Heart left ventricle (tissue), 16 donors: ENCODE data around the gene ST6GALNAC4. TPM values are rescaled to one million over a fixed set of nuclear protein-coding genes. Genes with fewer than 3 reads are reported as not detected.
A peak's percentile ranks its signal among the peaks of the same experiment; 100 is the strongest.

Source experiments
- ATAC-seq, 4 donors: fragments of 200-7000 bp; cut with Tn5 transposase; one replicate each; pipeline ENCODE4 v1.9.1; 2020 to 2022; ENCODE audit warnings: moderate library complexity in 4 of 4, mild to moderate bottlenecking in 3 of 4, moderate number of reproducible peaks in 1 of 4
- DNase-seq, 5 donors: peaks; one replicate each; pipeline ENCODE4 v3.0.0-alpha.2; 2020
- H3K27ac ChIP-seq, 12 donors: fragments of 200-600 bp; sonication (generic) in 4 of 12; one replicate each; pipeline versions ENCODE4 v1.5.0 to v1.8.0; 2016 to 2022; ENCODE audit warnings: mild to moderate bottlenecking in 2 of 12
- H3K27me3 ChIP-seq, 9 donors: fragments of 200-600 bp; sonication (generic) in 2 of 9; one replicate each; pipeline versions ENCODE4 v1.5.1 to v1.8.0; 2016 to 2022; ENCODE audit warnings: mild to moderate bottlenecking in 3 of 9
- H3K36me3 ChIP-seq, 9 donors: fragments of 200-600 bp; sonication (generic) in 2 of 9; one replicate each; pipeline versions ENCODE4 v1.5.0 to v1.8.0; 2018 to 2022; ENCODE audit warnings: mild to moderate bottlenecking in 2 of 9
- H3K4me1 ChIP-seq, 12 donors: fragments of 200-600 bp; sonication (generic) in 4 of 12; one replicate each; pipeline versions ENCODE4 v1.5.0 to v1.8.0; 2016 to 2022; ENCODE audit warnings: mild to moderate bottlenecking in 3 of 12
- H3K4me3 ChIP-seq, 12 donors: fragments of 200-600 bp; sonication (generic) in 4 of 12; one replicate each; pipeline versions ENCODE4 v1.5.0 to v1.8.0; 2017 to 2022; ENCODE audit warnings: mild to moderate bottlenecking in 9 of 12, moderate library complexity in 4 of 12
- H3K9me3 ChIP-seq, 12 donors: fragments of 200-600 bp; sonication (generic) in 4 of 12; one replicate each; pipeline versions ENCODE4 v1.5.0 to v1.8.0; 2016 to 2022; ENCODE audit warnings: mild to moderate bottlenecking in 1 of 12
- POLR2A ChIP-seq, 2 donors: fragments of 450-650 bp; IDR thresholded peaks; one replicate each; pipeline ENCODE4 v1.6.1; 2017; ENCODE audit warnings: antibody characterized with exemption in 2 of 2, mild to moderate bottlenecking in 2 of 2, moderate library complexity in 2 of 2
- WGBS, 4 donors: extraction: QIAGEN DNeasy Blood & Tissue Kit in 2 of 4; methylation state at CpG; one replicate each; pipeline versions ENCODE4 v1.1.5 to v1.1.7; 2013 to 2018; 5-methylcytosine and 5-hydroxymethylcytosine counted together
- intact Hi-C, 10 donors: fragments of 100-400 bp; cut with DNase I; formaldehyde crosslinking; loops; one replicate each; pipeline versions ENCODE4 v1.11.1 to v1.14.2; 2022
- polyA plus RNA-seq, 2 donors: library from polyadenylated mRNA; stranded (reverse); fragments of 200-250 nt; gene quantifications; one replicate each; pipeline ENCODE4 v1.2.3, GENCODE V29; 2013
- total RNA-seq, 9 donors: library from RNA; depleted of rRNA in 2 of 9; stranded (reverse); fragments of >200 nt in 2 of 9; fragmentation: NEBNext Ultra II Directional in 3 of 9; extraction: Animal tissue kit (Norgen Biotek cat#: 25700) in 3 of 9; gene quantifications; one replicate each; pipeline versions ENCODE4 v1.1.0 to v1.2.4, GENCODE V29; 2016 to 2023
- TF ChIP-seq, protein P1 (sequence below), 12 donors: fragments of 200-600 bp; sonication (generic) in 4 of 12; IDR thresholded peaks; one replicate each; pipeline versions ENCODE4 v1.5.0 to v1.8.0; 2018 to 2022; ENCODE audit warnings: antibody characterized with exemption in 12 of 12, mild to moderate bottlenecking in 5 of 12
- donor health status: ischemic (EF 13 %, LVEDD 7.1; RV severe dilation, severe dysfunction).
- donor health status: healthy with polysubstance abuse.
- donor health status: DM: no; HTN: yes; CAD: no.
- donor health status: DM: no; HTN: no; CAD: no.
- donor health status: ischemic (EF 25% LVEDD 6.9; RV normal size, moderate dysfunction).
- donor health status: ischemic (EF 25% LVEDD 5.7; RV mildly dilated, moderate dysfunction).
- donor health status: healthy.
- donor health status: DM: yes; HTN: yes; CAD: no.
- donor health status: ischemic (EF 35%, LVEDD 5.7; RV mildly dilated, moderate dysfunction).
- donor health status: nonischemic (EF 11% LVEDD 7.7; RV severe dilation, severe dysfunction).
- donor health status: DM: yes; HTN: yes; CAD: no.
- donor health status: PGD.
- donor health status: ischemic (EF 29% LVEDD 5.4; RV normal size, mild dysfunction).
- donor health status: nonischemic (EF 23%, LVEDD 6.1; RV moderate dilation, normal function).

ST6GALNAC4 gene
- total and polyA plus RNA-seq, 11 donors: 17.0 to 72.0 (median 42.6) TPM

DNA sequence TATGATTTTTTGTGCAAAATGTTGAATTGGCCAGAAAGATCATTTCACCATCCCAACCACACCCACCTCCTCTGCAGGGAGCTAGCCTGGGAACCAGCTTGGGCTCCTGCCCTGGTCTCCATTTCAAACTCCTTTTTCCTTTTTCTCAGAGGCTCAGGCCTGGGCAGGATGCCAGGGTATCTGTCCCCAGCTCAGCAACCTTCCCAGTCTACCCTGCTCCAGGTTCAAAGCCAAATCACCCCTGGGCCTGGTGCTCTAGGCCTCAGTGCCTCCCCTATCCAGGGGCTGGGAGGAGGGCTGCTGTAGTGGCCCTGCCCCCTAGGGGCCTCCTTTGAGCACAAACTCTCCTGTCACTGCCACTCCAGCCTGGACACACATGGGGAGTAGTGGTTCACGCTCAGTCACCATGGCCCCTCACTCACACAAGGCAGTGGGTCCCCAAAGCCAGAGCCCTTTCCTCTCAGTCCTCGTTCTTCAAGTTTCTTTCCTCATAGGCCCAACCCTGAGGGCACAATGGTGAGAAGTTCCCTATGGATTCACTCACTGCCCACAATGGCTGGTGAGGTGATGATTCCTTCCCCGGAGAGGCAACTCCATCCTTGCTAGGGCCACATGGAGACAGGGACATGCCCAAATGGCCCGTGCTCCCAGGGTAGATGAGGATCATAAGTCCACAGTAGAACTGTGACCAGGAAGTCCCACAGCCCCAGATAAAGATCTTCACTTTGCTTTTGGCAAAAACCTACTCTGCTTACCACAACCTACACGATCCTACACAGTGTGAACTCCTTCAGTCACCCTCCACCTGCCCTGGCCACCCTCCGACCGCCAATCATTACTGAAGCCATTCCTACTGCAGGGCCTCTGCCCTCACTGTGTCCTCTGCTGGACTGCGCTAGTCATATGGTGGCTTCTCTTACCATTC, 1.6 kb upstream of the ST6GALNAC4 start:
- intact Hi-C loops: loop anchor here in 7 of 10 donors (5.0 kb wide), 4 partner anchors 46 to 181 kb away; partner anchors contain the start of genes CDK9 (in 4 of the 7), FPGS (in 1 of the 7) and TOR2A (in 1 of the 7)
- peaks cover 0 to 14% (median 4%) of the 10 kb centered on the region in 9 donors for H3K36me3 ChIP-seq
- H3K4me1 ChIP-seq: peaks cover 7 to 62% (median 43%) of the 10 kb centered on the region in 12 donors
- H3K27me3 ChIP-seq: no peaks in the 10 kb centered on the region
- peak overlapping the region in 6 of 12 donors; percentile 29 to 73 (median 44) for H3K27ac ChIP-seq
- WGBS, 4 donors: 90 to 91% (median 90%) methylated on average over 8 of the region's 8 CpGs
- H3K9me3 ChIP-seq: no peaks in the 10 kb centered on the region
- peak in 1 of 5 donors; percentile 47 for DNase-seq
- ATAC-seq: peak in 1 of 4 donors; percentile 0
- no peak for TF ChIP-seq POLR2A (IDR thresholded peaks at IDR 0.05)
- TF ChIP-seq, protein P1, sequence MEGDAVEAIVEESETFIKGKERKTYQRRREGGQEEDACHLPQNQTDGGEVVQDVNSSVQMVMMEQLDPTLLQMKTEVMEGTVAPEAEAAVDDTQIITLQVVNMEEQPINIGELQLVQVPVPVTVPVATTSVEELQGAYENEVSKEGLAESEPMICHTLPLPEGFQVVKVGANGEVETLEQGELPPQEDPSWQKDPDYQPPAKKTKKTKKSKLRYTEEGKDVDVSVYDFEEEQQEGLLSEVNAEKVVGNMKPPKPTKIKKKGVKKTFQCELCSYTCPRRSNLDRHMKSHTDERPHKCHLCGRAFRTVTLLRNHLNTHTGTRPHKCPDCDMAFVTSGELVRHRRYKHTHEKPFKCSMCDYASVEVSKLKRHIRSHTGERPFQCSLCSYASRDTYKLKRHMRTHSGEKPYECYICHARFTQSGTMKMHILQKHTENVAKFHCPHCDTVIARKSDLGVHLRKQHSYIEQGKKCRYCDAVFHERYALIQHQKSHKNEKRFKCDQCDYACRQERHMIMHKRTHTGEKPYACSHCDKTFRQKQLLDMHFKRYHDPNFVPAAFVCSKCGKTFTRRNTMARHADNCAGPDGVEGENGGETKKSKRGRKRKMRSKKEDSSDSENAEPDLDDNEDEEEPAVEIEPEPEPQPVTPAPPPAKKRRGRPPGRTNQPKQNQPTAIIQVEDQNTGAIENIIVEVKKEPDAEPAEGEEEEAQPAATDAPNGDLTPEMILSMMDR (IDR thresholded peaks at IDR 0.05): peak in 3 of 12 donors; percentile 13 to 27 (median 16)
- H3K4me3 ChIP-seq: no peak overlapping the region

DNA sequence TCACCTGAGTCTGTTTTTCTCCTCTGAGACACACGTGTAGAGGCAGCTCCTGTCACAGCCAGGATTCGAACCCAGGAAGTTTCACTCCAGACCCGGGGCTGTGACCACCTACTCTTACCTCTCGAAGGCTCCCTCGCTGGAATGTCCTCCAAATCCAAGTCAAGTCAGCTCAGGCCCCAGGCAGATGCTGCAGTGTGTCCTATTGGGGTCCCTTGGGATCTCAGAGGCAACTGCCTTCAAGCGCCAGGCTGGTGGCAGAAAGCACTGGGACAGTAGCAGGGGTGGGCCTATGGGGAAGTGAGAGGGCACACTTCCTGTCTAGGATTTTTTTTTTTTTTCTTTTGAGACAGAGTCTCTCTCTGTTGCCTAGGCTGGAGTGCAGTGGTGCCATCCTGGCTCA, 762 bp upstream of the ST6GALNAC4 start:
- no peak for ATAC-seq
- Histone ChIP-seq H3K27ac (peak overlapping the region in 6 of 12 donors; percentile 8 to 81 (median 47)), H3K36me3 (peaks cover 0 to 23% (median 11%) of the 10 kb centered on the region in 9 donors), H3K9me3 (no peaks in the 10 kb centered on the region), H3K27me3 (no peaks in the 10 kb centered on the region), H3K4me1 (peaks cover 7 to 62% (median 43%) of the 10 kb centered on the region in 12 donors), H3K4me3 (peak overlapping the region in 6 of 12 donors; percentile 25 to 78 (median 66))
- DNase-seq: peak in 1 of 5 donors; percentile 41
- intact Hi-C loops: loop anchor here in 8 of 10 donors (1.0 to 5.0 kb wide), 7 partner anchors 45 to 183 kb away; partner anchors contain the start of genes CDK9 (in 4 of the 8), TOR2A (in 4 of the 8) and FPGS (in 1 of the 8)
- no peak for TF ChIP-seq POLR2A (IDR thresholded peaks at IDR 0.05)
- TF ChIP-seq, protein P1 (IDR thresholded peaks at IDR 0.05): no peak
- 63 to 70% (median 67%) methylated on average over 6 of the region's 6 CpGs for WGBS, 4 donors

DNA sequence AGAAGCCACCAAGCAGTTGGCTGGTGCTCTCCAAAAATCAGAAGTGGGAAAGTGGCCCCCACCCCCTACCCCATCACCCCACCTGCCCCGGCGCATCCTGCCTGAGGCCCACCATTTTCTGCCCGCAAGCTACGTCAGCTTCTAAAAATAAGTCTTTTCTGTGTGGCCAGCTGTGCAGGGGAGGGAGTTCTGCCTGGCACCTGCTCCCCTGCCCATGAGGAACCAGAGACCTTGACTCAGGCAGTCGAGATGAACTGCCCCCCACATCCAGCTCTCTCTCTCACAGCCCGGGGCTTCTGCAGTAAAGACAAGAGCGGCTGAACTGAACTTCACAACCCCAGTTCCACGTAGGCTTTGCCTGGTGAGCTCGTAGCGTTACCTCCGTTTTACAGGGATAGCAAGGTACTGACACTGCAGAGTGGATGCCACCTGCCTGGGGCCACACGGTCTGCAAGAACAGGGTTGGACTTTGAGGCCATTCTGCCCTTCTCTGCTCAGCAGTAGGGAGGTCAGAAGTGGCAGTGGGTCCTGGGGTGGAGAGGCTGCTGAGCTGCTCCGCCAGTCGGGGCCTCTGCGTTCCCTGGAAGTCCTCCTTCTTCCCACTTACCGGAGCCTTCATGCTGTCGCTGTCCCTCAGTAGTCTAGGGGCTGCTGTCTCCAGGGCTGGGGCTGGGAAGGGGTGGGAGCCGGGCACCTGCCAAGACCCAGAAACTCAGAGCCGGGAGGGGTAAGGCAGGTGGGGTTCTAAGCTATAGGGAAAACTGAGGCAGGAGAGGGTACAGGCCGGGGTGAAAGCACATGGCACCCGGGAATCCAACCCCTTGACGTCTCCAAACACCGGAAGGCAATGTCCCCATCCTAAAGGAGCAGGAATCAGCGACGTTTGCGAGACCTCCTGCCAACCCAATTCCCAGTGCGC, 781 bp downstream of the ST6GALNAC4 start:
- Histone ChIP-seq H3K9me3 (no peaks in the 10 kb centered on the region), H3K27me3 (no peaks in the 10 kb centered on the region), H3K27ac (peak overlapping the region; percentile 5 to 78 (median 54)), H3K36me3 (peaks cover 0 to 38% (median 25%) of the 10 kb centered on the region in 9 donors), H3K4me3 (peak overlapping the region; percentile 38 to 88 (median 76)), H3K4me1 (peaks cover 7 to 51% (median 36%) of the 10 kb centered on the region in 12 donors)
- intact Hi-C loops: loop anchor here in 7 of 10 donors (2.0 to 5.0 kb wide), 6 partner anchors 44 to 181 kb away; partner anchors contain the start of genes CDK9 (in 4 of the 7), TOR2A (in 2 of the 7) and FPGS (in 1 of the 7)
- WGBS, 4 donors: 22 to 29% (median 25%) methylated on average over 20 to 27 of the region's 27 CpGs
- ATAC-seq: peak in 3 of 4 donors; percentile 1 to 17 (median 1)
- TF ChIP-seq, protein P1 (IDR thresholded peaks at IDR 0.05): no peak
- no peak for TF ChIP-seq POLR2A (IDR thresholded peaks at IDR 0.05)
- DNase-seq: peak in 1 of 5 donors; percentile 35
